Choroid plexus epithelial cell (primary cell): ENCODE measurements around the gene HSD17B7.
"Not testable (repeated sequence)": the region's sequence is repeated elsewhere in the genome, so short reads cannot be mapped to it uniquely, and the experiment has no call there.

Experiments used
- DNase-seq: peaks from one replicate; pipeline ENCODE4 v3.0.0-alpha.2; 2010; ENCODE audit warnings: low read depth
- H3K4me3 ChIP-seq: 2 replicates; pipeline ENCODE4 v1.5.1; 2011; ENCODE audit warnings: low read depth, mild to moderate bottlenecking, control low read depth, low read length, moderate library complexity
- CTCF ChIP-seq: conservative IDR thresholded peaks from 2 replicates; pipeline ENCODE4 v1.5.1; 2011; ENCODE audit warnings: low read depth, mild to moderate bottlenecking, control low read depth, inconsistent platforms, low read length, moderate library complexity

Gene HSD17B7

GRCh38 chr1:162756523-162756922, 34.0 kb upstream of the HSD17B7 start:
- no peak for TF ChIP-seq CTCF
- DNase-seq = no peak
- H3K4me3 ChIP-seq = no peak overlapping the region

- no peak for TF ChIP-seq CTCF
- no peak for DNase-seq
- H3K4me3 ChIP-seq = no peak overlapping the region
Measured at GRCh38 chr1:162757476-162757875, 33.0 kb upstream of the HSD17B7 start.

- H3K4me3 ChIP-seq = no peak overlapping the region
- no peak for TF ChIP-seq CTCF
- no peak for DNase-seq
Measured at GRCh38 chr1:162765788-162766187, 24.7 kb upstream of the HSD17B7 start.

- DNase-seq = no peak
- TF ChIP-seq CTCF = no peak
- H3K4me3 ChIP-seq = no peak overlapping the region
Measured at GRCh38 chr1:162772571-162773154, 17.8 kb upstream of the HSD17B7 start.

- H3K4me3 ChIP-seq = no peak overlapping the region
- TF ChIP-seq CTCF = no peak
- no peak for DNase-seq
Measured at GRCh38 chr1:162774007-162774406, 16.5 kb upstream of the HSD17B7 start.

GRCh38 chr1:162779043-162779442, 11.5 kb upstream of the HSD17B7 start:
- DNase-seq = no peak
- no peak for TF ChIP-seq CTCF
- H3K4me3 ChIP-seq = no peak overlapping the region

- no peak for TF ChIP-seq CTCF
- no peak for DNase-seq
- no peak overlapping the region for H3K4me3 ChIP-seq
Measured at GRCh38 chr1:162782671-162783070, 7.8 kb upstream of the HSD17B7 start.

GRCh38 chr1:162784926-162785325, 5.6 kb upstream of the HSD17B7 start:
- DNase-seq = not testable (repeated sequence)

GRCh38 chr1:162788783-162789182, 1.7 kb upstream of the HSD17B7 start:
- DNase-seq, H3K4me3 ChIP-seq: not testable (repeated sequence)

More at GRCh38 chr1:162784926-162785325, 5.6 kb upstream of the HSD17B7 start:
- not testable (repeated sequence) for H3K4me3 ChIP-seq

GRCh38 chr1:162790985-162791357, 469 bp downstream of the HSD17B7 start:
- DNase-seq = not testable (repeated sequence)
- H3K4me3 ChIP-seq = peak overlapping the region; percentile 55

- DNase-seq, H3K4me3 ChIP-seq: not testable (repeated sequence)
Measured at GRCh38 chr1:162794284-162794683, 3.8 kb downstream of the HSD17B7 start.
